ENCODE data around the gene DIPK1C. TPM values are rescaled to one million over a fixed set of nuclear protein-coding genes. Genes with fewer than 3 reads are reported as not detected.

Gene DIPK1C
- total and polyA plus RNA-seq, 12 donors = 0.70 to 12.9 (median 6.6) TPM

DNA sequence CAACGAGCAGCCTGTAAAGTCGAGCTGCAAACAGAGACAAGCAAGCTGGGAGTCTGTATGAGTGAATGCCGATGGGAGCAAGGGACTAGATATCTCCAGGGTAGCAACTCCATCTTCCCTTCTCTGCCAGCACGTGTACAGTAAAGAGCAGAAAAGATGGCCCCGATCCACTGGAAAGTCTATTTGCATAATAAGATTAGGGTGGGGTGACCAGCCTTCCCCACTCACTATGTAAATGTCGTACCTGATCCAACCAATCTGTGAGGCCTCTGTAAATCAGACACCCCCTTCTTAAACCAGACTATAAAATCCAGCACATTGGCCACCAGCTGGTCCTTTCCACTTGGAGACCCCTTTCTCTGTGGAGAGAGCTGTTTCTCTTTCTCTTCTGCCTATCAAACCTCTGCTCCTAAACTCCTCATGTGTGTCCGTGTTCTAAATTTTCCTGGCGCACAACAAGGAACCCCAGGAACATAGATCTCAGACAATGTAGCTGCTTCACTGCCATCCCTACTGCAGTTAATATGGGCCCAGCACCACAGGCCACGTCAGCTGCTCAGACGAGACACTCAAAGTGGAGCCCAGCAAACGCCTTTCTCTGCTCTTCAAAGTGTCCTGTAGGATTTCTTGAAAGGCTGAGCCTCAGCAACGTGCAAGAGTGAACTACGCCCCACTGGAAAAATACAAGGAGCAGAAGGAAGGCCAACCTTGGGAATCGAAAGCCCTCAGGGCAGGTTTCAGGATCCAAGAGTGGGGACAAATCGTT is 26.1 kb downstream of the DIPK1C start:
- WGBS, 2 donors = 72 to 76% methylated on average over 15 of the region's 15 CpGs
- intact Hi-C loops (cut with DNase I) = no loop called here

DNA sequence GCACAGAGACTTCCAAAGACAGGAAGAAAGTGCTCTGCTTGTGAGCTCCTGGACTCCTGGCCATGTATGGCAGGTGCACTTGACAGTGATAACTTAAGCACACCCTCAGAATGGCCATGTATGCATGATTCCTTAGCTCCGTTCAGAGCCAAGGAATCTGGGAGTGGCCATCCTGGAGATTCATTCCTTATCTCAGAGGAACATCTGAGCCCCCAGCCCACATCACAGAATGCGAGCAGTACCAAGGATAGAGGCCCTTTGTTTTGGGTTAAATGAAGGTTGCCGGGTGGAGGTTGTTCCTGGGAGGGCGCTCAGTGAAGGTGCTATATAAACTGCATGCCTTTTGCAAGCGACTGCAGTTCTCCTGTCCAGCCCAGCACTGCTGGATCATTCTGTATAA is 26.9 kb downstream of the DIPK1C start:
- intact Hi-C loops (cut with DNase I) = no loop called here
- DNase-seq = no peak
- WGBS, 2 donors = 70 to 81% methylated on average over 5 of the region's 5 CpGs
- ATAC-seq = no peak
- no peaks in the 10 kb centered on the region for H3K36me3 ChIP-seq
- H3K4me3 ChIP-seq = no peak overlapping the region
- TF ChIP-seq, protein P1, sequence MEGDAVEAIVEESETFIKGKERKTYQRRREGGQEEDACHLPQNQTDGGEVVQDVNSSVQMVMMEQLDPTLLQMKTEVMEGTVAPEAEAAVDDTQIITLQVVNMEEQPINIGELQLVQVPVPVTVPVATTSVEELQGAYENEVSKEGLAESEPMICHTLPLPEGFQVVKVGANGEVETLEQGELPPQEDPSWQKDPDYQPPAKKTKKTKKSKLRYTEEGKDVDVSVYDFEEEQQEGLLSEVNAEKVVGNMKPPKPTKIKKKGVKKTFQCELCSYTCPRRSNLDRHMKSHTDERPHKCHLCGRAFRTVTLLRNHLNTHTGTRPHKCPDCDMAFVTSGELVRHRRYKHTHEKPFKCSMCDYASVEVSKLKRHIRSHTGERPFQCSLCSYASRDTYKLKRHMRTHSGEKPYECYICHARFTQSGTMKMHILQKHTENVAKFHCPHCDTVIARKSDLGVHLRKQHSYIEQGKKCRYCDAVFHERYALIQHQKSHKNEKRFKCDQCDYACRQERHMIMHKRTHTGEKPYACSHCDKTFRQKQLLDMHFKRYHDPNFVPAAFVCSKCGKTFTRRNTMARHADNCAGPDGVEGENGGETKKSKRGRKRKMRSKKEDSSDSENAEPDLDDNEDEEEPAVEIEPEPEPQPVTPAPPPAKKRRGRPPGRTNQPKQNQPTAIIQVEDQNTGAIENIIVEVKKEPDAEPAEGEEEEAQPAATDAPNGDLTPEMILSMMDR (IDR thresholded peaks at IDR 0.05) = no peak
- peaks cover 0 to 8% (median 4%) of the 10 kb centered on the region in 11 donors for H3K9me3 ChIP-seq
- no peaks in the 10 kb centered on the region for H3K27me3 ChIP-seq
- H3K27ac ChIP-seq = no peak overlapping the region
- H3K4me1 ChIP-seq = no peaks in the 10 kb centered on the region

More for the DNA sequence above, 26.1 kb downstream of the DIPK1C start:
- Histone ChIP-seq H3K27me3 (no peaks in the 10 kb centered on the region), H3K9me3 (peaks cover 0 to under 1% (median 0%) of the 10 kb centered on the region in 11 donors), H3K36me3 (peaks cover 0 to 3% (median 0%) of the 10 kb centered on the region in 9 donors), H3K27ac (no peak overlapping the region), H3K4me3 (no peak overlapping the region), H3K4me1 (peaks cover 0 to 7% (median 3%) of the 10 kb centered on the region in 9 donors)
- TF ChIP-seq, protein P1 (IDR thresholded peaks at IDR 0.05) = no peak
- no peak for DNase-seq
- ATAC-seq = no peak

DNA sequence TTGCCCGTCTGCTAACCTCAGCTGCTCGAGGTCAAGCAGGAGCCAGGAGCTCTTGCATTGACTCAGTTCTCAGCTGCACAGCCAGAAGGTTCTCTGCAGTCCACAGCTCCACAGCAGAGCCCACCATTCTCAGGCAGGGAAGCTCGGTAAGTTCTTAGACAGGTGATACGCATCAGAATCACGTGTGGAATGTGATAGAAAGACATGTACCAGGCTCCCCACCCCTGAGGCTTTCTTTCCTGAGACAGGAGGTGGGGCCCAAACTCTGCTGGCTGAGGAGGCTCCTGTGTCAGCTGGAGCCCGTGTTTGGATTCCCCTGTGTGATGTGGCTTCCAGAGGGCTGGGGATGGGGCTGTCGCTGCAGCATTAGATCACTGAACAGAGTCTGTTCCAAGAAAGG is 28.0 kb downstream of the DIPK1C start:
- TF ChIP-seq, protein P1 (IDR thresholded peaks at IDR 0.05) = no peak
- intact Hi-C loops (cut with DNase I) = no loop called here
- no peak for DNase-seq
- no peak overlapping the region for H3K27ac ChIP-seq
- no peaks in the 10 kb centered on the region for H3K27me3 ChIP-seq
- ATAC-seq = no peak
- H3K36me3 ChIP-seq = no peaks in the 10 kb centered on the region
- WGBS, 2 donors = 63 to 64% methylated on average over 7 of the region's 7 CpGs
- no peaks in the 10 kb centered on the region for H3K4me1 ChIP-seq
- no peak overlapping the region for H3K4me3 ChIP-seq
- H3K9me3 ChIP-seq = peaks cover 0 to 18% (median 5%) of the 10 kb centered on the region in 11 donors

DNA sequence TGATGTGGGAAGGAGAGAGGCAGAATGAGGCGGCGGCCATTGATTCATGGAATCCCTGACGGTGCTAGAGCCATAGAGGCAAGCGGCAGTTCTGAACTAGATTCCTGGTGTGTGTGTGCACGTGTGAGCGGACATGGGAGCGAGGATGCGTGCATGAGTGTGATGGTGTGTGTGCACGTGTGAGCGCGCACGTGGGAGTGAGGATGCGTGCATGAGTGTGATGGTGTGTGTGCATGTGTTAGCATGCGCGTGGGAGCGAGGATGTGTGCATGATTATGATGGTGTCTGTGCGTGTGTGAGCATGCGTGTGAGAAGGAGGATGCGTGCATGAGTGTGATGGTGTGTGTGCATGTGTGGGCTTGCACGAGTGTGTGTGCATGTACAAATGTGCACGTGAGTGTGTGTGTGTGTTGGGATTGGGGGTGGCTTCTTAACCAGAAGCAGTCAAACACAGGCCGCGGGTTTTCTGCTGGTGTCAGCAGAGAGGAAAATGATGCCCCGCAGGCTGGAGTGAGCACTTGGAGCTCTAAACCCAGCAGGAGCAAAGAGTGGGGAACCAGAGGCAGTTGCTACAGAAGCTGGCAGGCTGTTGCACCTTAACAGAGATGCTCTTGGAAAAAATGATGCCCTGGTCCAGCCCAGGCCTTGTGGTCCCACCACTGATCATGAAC is 29.5 kb downstream of the DIPK1C start:
- Histone ChIP-seq H3K4me1 (no peaks in the 10 kb centered on the region), H3K36me3 (no peaks in the 10 kb centered on the region), H3K27me3 (no peaks in the 10 kb centered on the region), H3K9me3 (peaks cover 0 to 19% (median 5%) of the 10 kb centered on the region in 11 donors), H3K4me3 (no peak overlapping the region), H3K27ac (no peak overlapping the region)
- ATAC-seq (no peak), DNase-seq (no peak)
- WGBS, 2 donors = 96 to 97% methylated on average over 24 of the region's 24 CpGs
- intact Hi-C loops (cut with DNase I) = no loop called here
- TF ChIP-seq, protein P1 (IDR thresholded peaks at IDR 0.05) = no peak

Measured in heart right ventricle (tissue), 16 donors.